Mesenchymal stem cell (in vitro differentiated cells and primary cell): ENCODE measurements around the gene CDH23.

ENCODE experiments used
- DNase-seq: peaks from one replicate; pipeline ENCODE4 v3.0.0-alpha.2; 2013
- H2AFZ ChIP-seq: one replicate; pipeline ENCODE4 v1.6.1; 2013; ENCODE audit warnings: low read depth, mild to moderate bottlenecking, control low read depth, inconsistent platforms, low read length, moderate library complexity
- H2AK5ac ChIP-seq: 2 replicates; pipeline ENCODE4 v1.6.1; 2013; ENCODE audit warnings: low read length, moderate library complexity, mild to moderate bottlenecking, inconsistent platforms; ENCODE audit not compliant: severe bottlenecking
- H2BK120ac ChIP-seq: one replicate; pipeline ENCODE4 v1.6.1; 2013; ENCODE audit warnings: low read depth, mild to moderate bottlenecking, inconsistent platforms, low read length, moderate library complexity
- H2BK12ac ChIP-seq, 2 experiments: one replicate each; pipeline ENCODE4 v1.6.1; 2013; ENCODE audit warnings: inconsistent platforms in 2 of 2, low read length in 2 of 2, mild to moderate bottlenecking in 2 of 2, moderate library complexity in 2 of 2, control low read depth in 1 of 2
- H2BK15ac ChIP-seq: one replicate; pipeline ENCODE4 v1.6.1; 2013; ENCODE audit warnings: mild to moderate bottlenecking, low read depth, inconsistent platforms; ENCODE audit not compliant: poor library complexity, severe bottlenecking
- H2BK5ac ChIP-seq: 2 replicates; pipeline ENCODE4 v1.6.1; 2013; ENCODE audit warnings: low read depth, mild to moderate bottlenecking, low read length, control low read depth, inconsistent platforms; ENCODE audit not compliant: poor library complexity, severe bottlenecking
- H3K14ac ChIP-seq, 2 experiments: one replicate each; pipeline ENCODE4 v1.6.1; 2013; ENCODE audit warnings: inconsistent platforms in 2 of 2, low read length in 2 of 2, control low read depth in 1 of 2, mild to moderate bottlenecking in 1 of 2, moderate library complexity in 1 of 2
- H3K18ac ChIP-seq, 2 experiments: one replicate each; pipeline ENCODE4 v1.6.1; 2013; ENCODE audit warnings: inconsistent platforms in 2 of 2, low read length in 2 of 2, control low read depth in 1 of 2, low read depth in 1 of 2, mild to moderate bottlenecking in 1 of 2
- H3K23ac ChIP-seq, 2 experiments: one replicate each; pipeline ENCODE4 v1.6.1; 2013; ENCODE audit warnings: inconsistent platforms in 2 of 2, low read length in 2 of 2, mild to moderate bottlenecking in 2 of 2, moderate library complexity in 2 of 2, control low read depth in 1 of 2
- H3K27ac ChIP-seq: 2 replicates; pipeline ENCODE4 v1.5.1; 2013; ENCODE audit warnings: mild to moderate bottlenecking, moderate library complexity, low read length, control low read depth, inconsistent platforms; ENCODE audit not compliant: poor library complexity, severe bottlenecking
- H3K27me3 ChIP-seq, 2 experiments: 2 replicates each; pipeline versions ENCODE4 v1.6.1 to v1.7.0; 2013; ENCODE audit warnings: low read length in 2 of 2, mild to moderate bottlenecking in 2 of 2, moderate library complexity in 2 of 2, control low read depth in 1 of 2, inconsistent platforms in 1 of 2; ENCODE audit not compliant: control insufficient read depth in 1 of 2, insufficient read depth in 1 of 2
- H3K36me3 ChIP-seq, 2 experiments: 2 replicates each; pipeline versions ENCODE4 v1.6.1 to v1.7.0; 2013; ENCODE audit warnings: low read length in 2 of 2, control low read depth in 1 of 2, inconsistent platforms in 1 of 2, low read depth in 1 of 2, mild to moderate bottlenecking in 1 of 2; ENCODE audit not compliant: insufficient read depth in 2 of 2, control insufficient read depth in 1 of 2
- H3K4ac ChIP-seq, 2 experiments: one replicate each; pipeline ENCODE4 v1.6.1; 2013; ENCODE audit warnings: inconsistent platforms in 2 of 2, low read length in 2 of 2, mild to moderate bottlenecking in 2 of 2, moderate library complexity in 2 of 2, control low read depth in 1 of 2, low read depth in 1 of 2
- H3K4me1 ChIP-seq: 2 replicates; pipeline ENCODE4 v1.6.1; 2013; ENCODE audit warnings: low read depth, low read length, control low read depth; ENCODE audit not compliant: control insufficient read depth, insufficient read depth
- H3K4me2 ChIP-seq: 2 replicates; pipeline ENCODE4 v1.6.1; 2013; ENCODE audit warnings: low read length, mild to moderate bottlenecking, inconsistent platforms; ENCODE audit not compliant: poor library complexity, severe bottlenecking
- H3K4me3 ChIP-seq, 2 experiments: 2 replicates each; pipeline versions ENCODE4 v1.5.1 to v1.7.0; 2013; ENCODE audit warnings: low read length in 2 of 2, mild to moderate bottlenecking in 2 of 2, control low read depth in 1 of 2, low read depth in 1 of 2; ENCODE audit not compliant: insufficient read depth in 1 of 2
- H3K79me1 ChIP-seq: replicated peaks from 2 replicates; pipeline ENCODE4 v1.6.1; 2013; ENCODE audit warnings: mild to moderate bottlenecking, control low read depth, low read length, inconsistent platforms; ENCODE audit not compliant: poor library complexity, severe bottlenecking
- H3K9ac ChIP-seq: 2 replicates; pipeline ENCODE4 v1.7.0; 2013; ENCODE audit warnings: mild to moderate bottlenecking, low read length, moderate library complexity
- H3K9me3 ChIP-seq: 2 replicates; pipeline ENCODE4 v1.7.0; 2013; ENCODE audit warnings: mild to moderate bottlenecking, low read length; ENCODE audit not compliant: control insufficient read depth
- H4K8ac ChIP-seq: one replicate; pipeline ENCODE4 v1.6.1; 2013; ENCODE audit warnings: inconsistent platforms, mild to moderate bottlenecking, low read length, moderate library complexity
- H4K91ac ChIP-seq: one replicate; pipeline ENCODE4 v1.6.1; 2013; ENCODE audit warnings: mild to moderate bottlenecking, low read length, inconsistent platforms
- WGBS: methylation state at CpG from one replicate; pipeline ENCODE4 v1.1.7; 2013; ENCODE audit warnings: mixed read lengths; 5-methylcytosine and 5-hydroxymethylcytosine counted together

Gene CDH23

DNA sequence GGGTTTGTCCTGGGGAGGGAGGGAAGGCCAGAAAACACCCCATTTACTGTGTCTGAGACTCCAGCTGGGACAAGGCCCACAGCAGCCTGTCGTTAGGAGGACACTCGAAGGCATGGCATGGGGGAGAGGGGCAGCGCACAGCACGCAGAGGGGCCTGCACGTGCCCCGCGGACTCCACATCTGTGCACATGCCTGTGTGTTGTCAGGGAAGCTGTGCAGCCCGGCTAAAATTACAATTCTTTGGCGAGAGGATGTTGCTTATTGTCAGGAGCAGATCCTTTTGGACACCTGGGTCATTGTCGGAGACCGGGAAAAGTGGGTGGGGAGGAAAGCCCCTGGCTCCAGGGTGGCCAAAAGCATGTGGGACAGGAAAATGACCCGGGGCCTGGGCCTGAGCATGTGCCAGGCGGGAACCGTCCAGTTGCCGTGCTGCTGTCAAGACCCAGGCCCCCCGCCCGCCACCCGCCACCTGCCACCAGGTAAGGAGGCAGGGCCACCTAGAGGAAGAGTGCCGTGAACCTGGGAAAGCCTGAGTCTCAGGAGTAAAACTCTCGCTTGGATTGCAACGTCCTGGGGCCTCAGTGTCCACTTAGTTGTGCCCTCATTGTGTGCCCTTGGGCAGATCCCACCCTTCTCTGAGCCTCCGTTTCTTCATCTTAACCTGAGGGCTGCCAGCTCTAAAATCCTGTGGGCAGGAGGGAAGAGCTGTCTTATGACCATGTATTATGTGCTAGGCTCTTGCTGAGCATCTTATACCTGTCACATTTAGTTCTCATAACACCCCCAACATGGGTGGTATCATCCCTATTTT, 369.4 kb downstream of the CDH23 start:
- 93% methylated on average over 22 of the region's 22 CpGs for WGBS
- H2BK5ac ChIP-seq: no peak overlapping the region

DNA sequence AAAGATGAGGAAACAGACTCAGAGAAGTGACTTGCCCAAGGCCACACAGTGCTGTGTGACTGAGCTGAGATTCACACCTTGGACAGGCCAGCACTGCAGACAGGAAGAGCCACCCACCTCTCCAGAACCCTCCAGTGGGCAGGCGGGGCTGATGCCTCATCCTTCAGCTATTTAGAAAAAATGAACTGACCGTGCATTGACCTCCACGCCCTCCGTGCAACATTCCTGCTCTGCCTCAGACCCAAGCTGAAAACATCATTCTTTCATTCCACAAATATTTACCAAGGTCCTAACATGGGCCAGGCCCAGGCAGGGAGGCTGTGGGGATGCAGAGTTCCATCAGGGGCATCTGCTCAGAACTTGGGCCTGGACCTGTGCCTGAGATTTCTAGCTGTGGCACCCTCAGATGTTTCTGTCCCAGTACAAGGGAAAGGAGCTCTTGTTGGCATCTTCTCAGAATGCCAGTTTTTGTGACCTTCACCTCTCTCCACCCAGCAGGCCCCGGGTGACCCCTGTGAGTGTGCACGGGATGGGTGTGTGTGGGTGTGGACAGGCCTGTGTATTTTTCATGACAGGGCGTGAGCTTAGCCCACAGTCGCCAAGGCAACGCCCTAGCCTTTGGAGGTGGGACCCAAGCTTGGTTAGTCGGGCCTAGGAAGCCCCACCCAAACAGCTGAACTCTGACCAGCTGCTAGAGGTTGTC, 370.1 kb downstream of the CDH23 start:
- H3K4me2 ChIP-seq: no peak overlapping the region
- peak overlapping the region; percentile 18 to 80 for H3K18ac ChIP-seq
- H3K4me1 ChIP-seq: peaks cover 25% of the 10 kb centered on the region
- peak overlapping the region; percentile 85 for H2AK5ac ChIP-seq
- H3K9me3 ChIP-seq: no peaks in the 10 kb centered on the region
- peak overlapping the region; percentile 31 for H4K91ac ChIP-seq
- no peak overlapping the region for H2BK120ac ChIP-seq
- no peak overlapping the region for H2BK5ac ChIP-seq
- no peak overlapping the region for H2AFZ ChIP-seq
- H2BK12ac ChIP-seq: peak overlapping the region in 1 of 2 experiments; percentile 38
- H3K23ac ChIP-seq: no peak overlapping the region
- no peaks in the 10 kb centered on the region for H3K79me1 ChIP-seq
- no peak overlapping the region for H3K14ac ChIP-seq
- no peaks in the 10 kb centered on the region for H3K36me3 ChIP-seq
- WGBS: 21% methylated on average over 10 of the region's 10 CpGs
- H3K4me3 ChIP-seq: peak overlapping the region in 1 of 2 experiments; percentile 35
- H3K4ac ChIP-seq: peak overlapping the region in 1 of 2 experiments; percentile 63
- H2BK15ac ChIP-seq: no peak overlapping the region
- peaks cover 0 to 32% of the 10 kb centered on the region in 2 experiments for H3K27me3 ChIP-seq
- H3K9ac ChIP-seq: peak overlapping the region; percentile 83
- peak overlapping the region; percentile 39 for H3K27ac ChIP-seq
- H4K8ac ChIP-seq: peak overlapping the region; percentile 55
- DNase-seq: peak; percentile 86

More for the DNA sequence above, 369.4 kb downstream of the CDH23 start:
- no peak overlapping the region for H4K8ac ChIP-seq
- no peak overlapping the region for H3K27ac ChIP-seq
- no peak overlapping the region for H2BK15ac ChIP-seq
- no peak overlapping the region for H3K4me3 ChIP-seq
- no peak overlapping the region for H3K4ac ChIP-seq
- H3K4me1 ChIP-seq: peaks cover 24% of the 10 kb centered on the region
- H3K27me3 ChIP-seq: peaks cover 0 to 32% of the 10 kb centered on the region in 2 experiments
- peak overlapping the region; percentile 65 for H2AK5ac ChIP-seq
- no peak overlapping the region for H3K14ac ChIP-seq
- H2AFZ ChIP-seq: no peak overlapping the region
- no peak for DNase-seq
- peak overlapping the region in 1 of 2 experiments; percentile 24 for H3K18ac ChIP-seq
- H4K91ac ChIP-seq: peak overlapping the region; percentile 56
- H3K9me3 ChIP-seq: no peaks in the 10 kb centered on the region
- no peaks in the 10 kb centered on the region for H3K79me1 ChIP-seq
- no peak overlapping the region for H2BK120ac ChIP-seq
- H3K4me2 ChIP-seq: no peak overlapping the region
- H3K9ac ChIP-seq: no peak overlapping the region
- H3K23ac ChIP-seq: no peak overlapping the region
- H3K36me3 ChIP-seq: peaks cover 0 to 6% of the 10 kb centered on the region in 2 experiments
- peak overlapping the region; percentile 11 to 31 for H2BK12ac ChIP-seq

DNA sequence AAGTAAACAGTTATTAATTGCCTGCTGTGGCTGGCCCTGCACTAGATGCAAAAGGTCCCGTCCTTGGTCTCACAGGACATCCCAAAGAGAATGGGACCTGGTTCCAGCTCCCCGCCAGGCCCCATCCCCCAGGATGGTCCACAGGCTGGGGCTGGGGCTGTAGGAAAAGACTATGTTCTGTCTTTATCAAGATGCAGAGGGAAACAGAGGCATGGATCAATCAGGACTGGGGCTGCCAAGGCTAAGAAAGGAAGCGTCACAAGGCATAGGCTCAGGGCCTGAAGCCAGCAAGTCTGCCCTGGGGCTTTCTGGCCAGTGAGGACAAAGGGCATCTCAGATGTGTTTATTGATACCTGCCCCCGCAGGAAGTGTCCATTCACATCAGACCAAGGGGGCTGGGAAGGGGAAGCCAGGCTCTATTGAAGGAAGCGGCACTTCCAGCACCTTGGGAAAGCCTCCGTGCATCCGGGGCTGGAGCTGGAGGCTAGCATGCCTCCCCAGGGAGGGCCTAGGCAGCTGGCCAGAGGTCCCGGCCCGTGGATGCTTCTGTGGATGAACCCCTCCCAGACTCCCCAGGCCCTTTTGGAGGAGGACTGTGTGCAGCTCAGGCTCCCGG, 370.8 kb downstream of the CDH23 start:
- Histone ChIP-seq H2BK120ac (peak overlapping the region; percentile 42), H3K36me3 (no peaks in the 10 kb centered on the region), H3K4ac (no peak overlapping the region), H3K4me1 (peaks cover 27% of the 10 kb centered on the region), H2AFZ (no peak overlapping the region), H3K27me3 (peaks cover 0 to 30% of the 10 kb centered on the region in 2 experiments), H3K4me3 (peak overlapping the region in 1 of 2 experiments; percentile 35), H3K9me3 (no peaks in the 10 kb centered on the region), H2BK5ac (no peak overlapping the region), H3K27ac (no peak overlapping the region), H3K23ac (peak overlapping the region in 1 of 2 experiments; percentile 41), H2BK12ac (peak overlapping the region; percentile 38 to 75), H3K14ac (peak overlapping the region in 1 of 2 experiments; percentile 18), H3K4me2 (peak overlapping the region; percentile 14), H4K91ac (peak overlapping the region; percentile 47), H4K8ac (peak overlapping the region; percentile 33), H2AK5ac (peak overlapping the region; percentile 85), H3K18ac (peak overlapping the region; percentile 37 to 80), H2BK15ac (peak overlapping the region; percentile 12), H3K79me1 (no peaks in the 10 kb centered on the region), H3K9ac (peak overlapping the region; percentile 83)
- peak; percentile 37 for DNase-seq
- 31% methylated on average over 10 of the region's 10 CpGs for WGBS
